PC-3 (cell line): Measurements from ENCODE around the gene NPTX1. TPM values are rescaled to one million over a fixed set of nuclear protein-coding genes. Genes with fewer than 3 reads are reported as not detected.

ENCODE experiments used
- ATAC-seq: fragments of 200-7000 bp; cut with Tn5 transposase; 2 replicates; pipeline ENCODE4 v1.9.1; 2020; ENCODE audit warnings: mild to moderate bottlenecking, moderate library complexity
- Bru-seq: library from RNA; stranded (reverse); fragments of 400-500 nt; gene quantifications from one replicate; lab custom pipeline; 2021; lab: Mats Ljungman, UMichigan
- BruChase-seq, 2 experiments: library from RNA; stranded (reverse); fragments of 400-500 nt; gene quantifications; one replicate each; lab custom pipeline; 2021; lab: Mats Ljungman, UMichigan
- BruUV-seq: library from RNA; stranded (reverse); fragments of 400-500 nt; replicated peaks from 2 replicates; lab custom pipeline; 2021; lab: Mats Ljungman, UMichigan
- CTCF ChIA-PET: fragments of 300-600 bp; sonication (Branson Sonifier 250); formaldehyde crosslinking; loops from one replicate; lab custom pipeline; 2022; ENCODE audit warnings: antibody characterized with exemption; lab: Charles Lee
- POLR2A ChIA-PET: fragments of 300-600 bp; sonication (Branson Sonifier 250); formaldehyde crosslinking; loops from one replicate; lab custom pipeline; 2022; ENCODE audit warnings: antibody characterized with exemption; ENCODE audit not compliant: unreplicated experiment; lab: Charles Lee
- DNase-seq: peaks from one replicate; pipeline ENCODE4 v3.0.0-alpha.2; 2015
- H2AFZ ChIP-seq: fragments of 300-600 bp; sonication (generic); 2 replicates; pipeline ENCODE4 v1.6.0; 2016; ENCODE audit warnings: antibody characterized with exemption, low read length
- H3F3A ChIP-seq: fragments of 300-600 bp; sonication (generic); one replicate; pipeline ENCODE4 v1.6.0; 2017; ENCODE audit warnings: antibody characterized with exemption, low read length, control low read depth, mild to moderate bottlenecking; ENCODE audit not compliant: unreplicated experiment
- H3K27ac ChIP-seq: fragments of 300-600 bp; sonication (generic); 2 replicates; pipeline ENCODE4 v1.5.1; 2016; ENCODE audit warnings: mild to moderate bottlenecking, low read length
- H3K27me3 ChIP-seq: fragments of 300-600 bp; sonication (generic); 2 replicates; pipeline ENCODE4 v1.6.1; 2016; ENCODE audit warnings: low read length, mixed read lengths
- H3K36me3 ChIP-seq: fragments of 300-600 bp; sonication (generic); 2 replicates; pipeline ENCODE4 v1.6.1; 2016; ENCODE audit warnings: low read depth, mixed run types, low read length, mixed read lengths
- H3K4me1 ChIP-seq: fragments of 300-600 bp; sonication (generic); 2 replicates; pipeline ENCODE4 v1.5.1; 2016; ENCODE audit warnings: low read length; ENCODE audit not compliant: insufficient read depth
- H3K4me2 ChIP-seq: fragments of 300-600 bp; sonication (generic); 2 replicates; pipeline ENCODE4 v1.6.0; 2016; ENCODE audit warnings: low read length
- H3K4me3 ChIP-seq: fragments of 300-600 bp; sonication (generic); 2 replicates; pipeline ENCODE4 v1.5.1; 2016; ENCODE audit warnings: mild to moderate bottlenecking, low read length, mixed read lengths
- H3K79me2 ChIP-seq: fragments of 300-600 bp; sonication (generic); 2 replicates; pipeline ENCODE4 v1.6.1; 2017; ENCODE audit warnings: low read length, mixed read lengths
- H3K9ac ChIP-seq: fragments of 300-600 bp; sonication (generic); 2 replicates; pipeline ENCODE4 v1.6.0; 2016; ENCODE audit warnings: mild to moderate bottlenecking, low read length
- H3K9me2 ChIP-seq: fragments of 300-600 bp; sonication (generic); replicated peaks from 2 replicates; pipeline ENCODE4 v1.6.1; 2016; ENCODE audit warnings: mixed run types, low read length, mixed read lengths
- H3K9me3 ChIP-seq: fragments of 300-600 bp; sonication (generic); 2 replicates; pipeline ENCODE4 v1.6.1; 2016; ENCODE audit warnings: low read length, mixed read lengths
- H4K20me1 ChIP-seq: fragments of 300-600 bp; sonication (generic); 2 replicates; pipeline ENCODE4 v1.6.1; 2016; ENCODE audit warnings: low read length, mixed read lengths
- CTCF ChIP-seq: fragments of 300-600 bp; sonication (generic); conservative IDR thresholded peaks from 2 replicates; pipeline ENCODE4 v1.5.1; 2017; ENCODE audit warnings: antibody characterized with exemption, low read depth, mild to moderate bottlenecking, low read length
- EZH2 ChIP-seq: fragments of 300-600 bp; sonication (generic); IDR thresholded peaks from one replicate; pipeline ENCODE4 v1.6.1; 2017; ENCODE audit warnings: antibody characterized with exemption, mild to moderate bottlenecking, low read length; ENCODE audit not compliant: unreplicated experiment
- EZH2phosphoT487 ChIP-seq: fragments of 300-600 bp; sonication (generic); IDR thresholded peaks from 2 replicates; pipeline ENCODE4 v1.6.1; 2018; ENCODE audit warnings: mild to moderate bottlenecking, antibody characterized with exemption, low read length, borderline replicate concordance
- intact Hi-C: fragments of 100-400 bp; cut with micrococcal nuclease; formaldehyde crosslinking; loops from 2 replicates; pipeline ENCODE4 v1.9.0; 2023
- long read RNA-seq: library from polyadenylated mRNA; unstranded; transcript quantifications from one replicate; pipeline ENCODE4 v2.0.0, GENCODE V29; 2021; ENCODE audit not compliant: unreplicated experiment
- total RNA-seq: library from RNA; depleted of rRNA; stranded (reverse); fragments of >200 nt; gene quantifications from 2 replicates; pipeline ENCODE4 v1.2.3, GENCODE V29; 2014; rRNA removed

Gene NPTX1, protein sequence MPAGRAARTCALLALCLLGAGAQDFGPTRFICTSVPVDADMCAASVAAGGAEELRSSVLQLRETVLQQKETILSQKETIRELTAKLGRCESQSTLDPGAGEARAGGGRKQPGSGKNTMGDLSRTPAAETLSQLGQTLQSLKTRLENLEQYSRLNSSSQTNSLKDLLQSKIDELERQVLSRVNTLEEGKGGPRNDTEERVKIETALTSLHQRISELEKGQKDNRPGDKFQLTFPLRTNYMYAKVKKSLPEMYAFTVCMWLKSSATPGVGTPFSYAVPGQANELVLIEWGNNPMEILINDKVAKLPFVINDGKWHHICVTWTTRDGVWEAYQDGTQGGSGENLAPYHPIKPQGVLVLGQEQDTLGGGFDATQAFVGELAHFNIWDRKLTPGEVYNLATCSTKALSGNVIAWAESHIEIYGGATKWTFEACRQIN
- total RNA-seq (0.55 and 4.3 TPM in 2 replicates), Bru-seq, nascent RNA (percentile 40 among the genes with signal in this experiment), BruChase-seq, experiment 1, labeled RNA remaining after a 6-hour chase (percentile 65 among the genes with signal in this experiment), BruChase-seq, experiment 2, labeled RNA remaining after a 2-hour chase (percentile 56 among the genes with signal in this experiment)
- long read RNA-seq, full-length matches to known transcripts: 7 of 28 reads
- long read RNA-seq, partial matches to known transcripts: 1 of 28 reads
- long read RNA-seq, other reads (novel, unspliced or antisense): 20 of 28 reads

GRCh38 chr17:80475910-80476876 is at the start of gene NPTX1:
Gene NPTX1, minus strand, starts transcription at chr17:80476607. Its CDS starts 161 bp downstream, at chr17:80476446.
- H3K4me2 ChIP-seq: peak within 1 kb of the TSS; percentile 84
- ChIA-PET CTCF (no interaction called here), POLR2A (interaction anchor here (0.7 kb wide), 1 partner anchor 22 kb away, joined by 12 read pairs; no protein-coding TSS in a partner anchor)
- no peaks in the 10 kb centered on the region for H3K9me3 ChIP-seq
- no TSS peak for BruUV-seq
- H3K27me3 ChIP-seq: peaks cover 42% of the 10 kb centered on the region
- ATAC-seq (peak; percentile 19), DNase-seq (peak; percentile 23)
- intact Hi-C loops: loop anchor here (2.0 kb wide), 1 partner anchor 99 kb away; no protein-coding TSS in a partner anchor
- H2AFZ ChIP-seq: peak within 1 kb of the TSS; percentile 81
- H3K4me1 ChIP-seq: peaks cover 19% of the 10 kb centered on the region
- H4K20me1 ChIP-seq: no peaks in the 10 kb centered on the region
- H3K9ac ChIP-seq: no peak within 1 kb of the TSS
- H3K9me2 ChIP-seq: no peaks in the 10 kb centered on the region
- H3K36me3 ChIP-seq: no peaks in the 10 kb centered on the region
- TF ChIP-seq EZH2phosphoT487 (peak; percentile 50; the same call in 1 of the 2 replicates), EZH2 (peak; percentile 77), CTCF (no peak)
- no peaks in the 10 kb centered on the region for H3K79me2 ChIP-seq
- no peaks in the 10 kb centered on the region for H3F3A ChIP-seq
- peak within 1 kb of the TSS; percentile 56 for H3K4me3 ChIP-seq
- no peak within 1 kb of the TSS for H3K27ac ChIP-seq

DNA sequence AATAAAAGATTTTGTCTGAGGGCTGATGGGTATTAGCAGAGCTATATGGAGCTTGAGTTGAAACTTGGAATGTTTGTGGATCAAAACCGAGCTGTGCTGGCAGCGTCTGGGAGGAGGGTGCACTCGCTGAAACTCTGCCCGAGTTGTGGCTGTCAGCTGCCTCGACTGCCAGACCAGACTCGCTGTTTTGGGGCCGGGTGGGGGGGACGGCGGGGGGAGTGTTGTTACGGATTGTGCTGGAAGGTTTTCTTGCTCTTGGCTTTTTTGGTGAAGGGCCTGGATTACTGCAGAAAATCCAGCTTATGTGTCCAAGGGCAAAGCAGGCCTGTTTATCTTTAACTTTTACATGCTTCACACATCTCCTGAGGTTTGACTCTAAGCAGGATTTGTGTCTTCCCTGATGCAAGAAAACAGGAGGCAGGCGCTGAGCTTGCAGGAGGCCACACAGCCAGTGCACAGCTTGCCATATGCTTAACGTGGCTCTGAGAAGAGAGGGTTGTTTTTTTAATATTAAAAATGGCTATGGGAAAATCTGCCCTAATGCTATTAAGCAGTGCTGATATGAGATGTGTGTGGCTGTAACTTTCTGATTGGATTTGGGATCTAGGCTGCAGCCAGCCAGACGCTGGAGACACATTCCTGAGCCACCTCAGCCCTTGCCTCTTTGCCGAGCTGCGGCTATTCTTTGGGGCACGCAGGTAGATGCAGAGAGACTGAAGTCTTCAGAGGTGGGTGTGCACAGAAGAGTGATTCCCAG is 47.7 kb upstream of the NPTX1 start:
- ChIA-PET POLR2A (interaction anchor here (0.7 kb wide), 1 partner anchor 34 kb away, joined by 4 read pairs; no protein-coding TSS in a partner anchor), CTCF (no interaction called here)
- no TSS peak for BruUV-seq
- Histone ChIP-seq H3K36me3 (no peaks in the 10 kb centered on the region), H3K9me2 (no peaks in the 10 kb centered on the region), H3K4me1 (peaks cover 6% of the 10 kb centered on the region; the same call in 1 of the 2 replicates), H3F3A (no peaks in the 10 kb centered on the region), H3K4me3 (no peak overlapping the region), H3K9me3 (no peaks in the 10 kb centered on the region), H4K20me1 (no peaks in the 10 kb centered on the region), H3K9ac (no peak overlapping the region), H3K4me2 (no peak overlapping the region), H2AFZ (no peak overlapping the region), H3K27ac (no peak overlapping the region), H3K79me2 (no peaks in the 10 kb centered on the region), H3K27me3 (peaks cover 3% of the 10 kb centered on the region; the same call in 1 of the 2 replicates)
- intact Hi-C loops: no loop called here
- no peak for DNase-seq
- TF ChIP-seq EZH2: no peak
- TF ChIP-seq CTCF: no peak
- TF ChIP-seq EZH2phosphoT487: no peak
- no peak for ATAC-seq
